ENCODE measurements around the gene IL32.
"Not testable (repeated sequence)": the region's sequence is repeated elsewhere in the genome, so short reads cannot be mapped to it uniquely, and the experiment has no call there.

Gene IL32

DNA sequence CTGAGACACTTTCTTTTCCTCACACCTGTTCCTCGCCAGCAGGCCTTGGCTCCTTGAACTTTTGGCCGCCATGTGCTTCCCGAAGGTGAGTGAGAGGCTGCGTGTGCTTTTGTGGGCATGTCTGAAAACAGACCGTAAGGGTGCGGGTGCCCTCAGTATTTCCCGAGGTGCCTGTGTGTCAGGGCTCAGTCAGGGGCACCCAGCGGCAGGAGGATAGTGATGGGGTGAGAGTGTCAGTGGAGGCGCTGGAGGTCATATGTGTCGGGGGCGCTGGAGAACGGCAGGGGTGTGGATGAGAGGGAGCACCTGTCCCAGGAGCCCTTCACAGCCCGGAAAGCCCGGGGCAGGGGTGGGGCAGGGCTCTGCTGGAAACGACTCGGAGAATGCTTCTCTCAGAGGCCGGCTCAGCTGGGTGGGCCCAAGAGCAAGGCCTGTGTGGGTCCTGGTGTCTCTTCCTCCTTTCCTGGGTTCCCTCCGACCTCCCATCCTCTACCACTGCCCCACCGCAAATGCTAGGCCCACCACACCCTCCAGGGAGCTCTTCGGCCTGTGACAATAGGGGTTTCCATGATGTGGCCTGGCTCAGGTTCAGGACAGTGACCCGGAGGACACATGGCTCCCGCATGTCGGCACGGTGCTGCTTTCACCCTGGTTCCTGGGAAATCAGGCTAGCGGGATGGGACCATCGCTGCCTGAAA, 451 bp downstream of the IL32 start:
- no peak for DNase-seq
- in situ Hi-C loops (cut with HindIII; ENCODE audit: low pct_ligation_motif_present, low sequenced_read_pairs): no loop called here

DNA sequence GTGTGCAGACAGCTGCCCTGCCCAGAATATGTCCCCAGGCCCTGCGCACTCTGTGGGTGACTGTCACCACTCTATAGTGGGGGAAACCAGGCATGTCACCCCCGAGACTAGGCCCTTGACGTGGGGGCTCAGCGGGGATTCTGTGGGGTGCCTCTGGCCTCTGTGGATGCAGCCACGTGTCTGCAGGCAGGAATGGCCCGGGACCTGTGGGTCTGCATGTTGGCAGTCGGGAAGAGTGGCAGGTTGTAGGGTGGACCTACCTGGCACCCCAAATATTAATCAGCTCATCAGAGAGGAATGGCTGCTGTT, 954 bp downstream of the IL32 start:
- H3K27me3 ChIP-seq (replicated peaks): no peaks in the 10 kb centered on the region
- H3K36me3 ChIP-seq (replicated peaks): no peaks in the 10 kb centered on the region
- in situ Hi-C loops (cut with HindIII; ENCODE audit: low pct_ligation_motif_present, low sequenced_read_pairs): no loop called here
- TF ChIP-seq, protein P1, sequence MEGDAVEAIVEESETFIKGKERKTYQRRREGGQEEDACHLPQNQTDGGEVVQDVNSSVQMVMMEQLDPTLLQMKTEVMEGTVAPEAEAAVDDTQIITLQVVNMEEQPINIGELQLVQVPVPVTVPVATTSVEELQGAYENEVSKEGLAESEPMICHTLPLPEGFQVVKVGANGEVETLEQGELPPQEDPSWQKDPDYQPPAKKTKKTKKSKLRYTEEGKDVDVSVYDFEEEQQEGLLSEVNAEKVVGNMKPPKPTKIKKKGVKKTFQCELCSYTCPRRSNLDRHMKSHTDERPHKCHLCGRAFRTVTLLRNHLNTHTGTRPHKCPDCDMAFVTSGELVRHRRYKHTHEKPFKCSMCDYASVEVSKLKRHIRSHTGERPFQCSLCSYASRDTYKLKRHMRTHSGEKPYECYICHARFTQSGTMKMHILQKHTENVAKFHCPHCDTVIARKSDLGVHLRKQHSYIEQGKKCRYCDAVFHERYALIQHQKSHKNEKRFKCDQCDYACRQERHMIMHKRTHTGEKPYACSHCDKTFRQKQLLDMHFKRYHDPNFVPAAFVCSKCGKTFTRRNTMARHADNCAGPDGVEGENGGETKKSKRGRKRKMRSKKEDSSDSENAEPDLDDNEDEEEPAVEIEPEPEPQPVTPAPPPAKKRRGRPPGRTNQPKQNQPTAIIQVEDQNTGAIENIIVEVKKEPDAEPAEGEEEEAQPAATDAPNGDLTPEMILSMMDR (IDR thresholded peaks at IDR 0.05; ENCODE audit: low read depth, low read length, missing control alignments): no peak
- DNase-seq: no peak
- H3K4me3 ChIP-seq (ENCODE audit: low read depth, low read length): no peak overlapping the region
- no peak overlapping the region for H3K27ac ChIP-seq

More for the DNA sequence above, 451 bp downstream of the IL32 start:
- Histone ChIP-seq H3K27me3 (replicated peaks) (no peaks in the 10 kb centered on the region), H3K27ac (peak overlapping the region; percentile 72), H3K4me3 (ENCODE audit: low read depth, low read length) (no peak overlapping the region), H3K36me3 (replicated peaks) (no peaks in the 10 kb centered on the region)
- TF ChIP-seq, protein P1 (IDR thresholded peaks at IDR 0.05; ENCODE audit: low read depth, low read length, missing control alignments): no peak

DNA sequence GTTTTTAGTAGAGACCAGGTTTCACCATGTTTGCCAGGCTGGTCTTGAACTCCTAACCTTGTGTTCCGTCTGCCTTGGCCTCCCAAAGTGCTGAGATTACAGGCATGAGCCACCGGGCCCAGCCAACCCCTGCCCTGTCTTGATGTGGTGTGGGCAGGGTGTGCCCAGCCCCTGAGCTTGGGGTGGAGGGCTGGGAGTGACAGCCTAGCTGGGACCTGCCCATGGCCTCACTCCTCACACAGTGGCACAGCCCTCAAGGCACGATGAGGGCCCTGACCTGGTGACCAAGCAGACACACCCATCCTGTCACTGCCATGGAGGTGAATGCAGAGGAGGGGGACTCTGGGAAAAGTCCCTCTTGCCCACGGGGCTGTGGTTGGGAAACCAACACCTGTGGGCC, 3.0 kb downstream of the IL32 start:
- Histone ChIP-seq H3K4me3 (ENCODE audit: low read depth, low read length) (no peak overlapping the region), H3K27ac (no peak overlapping the region), H3K36me3 (replicated peaks) (no peaks in the 10 kb centered on the region), H3K27me3 (replicated peaks) (no peaks in the 10 kb centered on the region)
- TF ChIP-seq, protein P1 (IDR thresholded peaks at IDR 0.05; ENCODE audit: low read depth, low read length, missing control alignments): no peak
- DNase-seq: no peak
- in situ Hi-C loops (cut with HindIII; ENCODE audit: low pct_ligation_motif_present, low sequenced_read_pairs): no loop called here

DNA sequence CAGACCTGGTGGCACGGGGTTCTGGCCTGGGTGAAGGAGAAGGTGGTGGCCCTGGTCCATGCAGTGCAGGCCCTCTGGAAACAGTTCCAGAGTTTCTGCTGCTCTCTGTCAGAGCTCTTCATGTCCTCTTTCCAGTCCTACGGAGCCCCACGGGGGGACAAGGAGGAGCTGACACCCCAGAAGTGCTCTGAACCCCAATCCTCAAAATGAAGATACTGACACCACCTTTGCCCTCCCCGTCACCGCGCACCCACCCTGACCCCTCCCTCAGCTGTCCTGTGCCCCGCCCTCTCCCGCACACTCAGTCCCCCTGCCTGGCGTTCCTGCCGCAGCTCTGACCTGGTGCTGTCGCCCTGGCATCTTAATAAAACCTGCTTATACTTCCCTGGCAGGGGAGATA, 3.7 kb downstream of the IL32 start:
- H3K36me3 ChIP-seq (replicated peaks); in situ Hi-C loops (cut with HindIII; ENCODE audit: low pct_ligation_motif_present, low sequenced_read_pairs); H3K27me3 ChIP-seq (replicated peaks); DNase-seq; H3K4me3 ChIP-seq (ENCODE audit: low read depth, low read length); H3K27ac ChIP-seq: not testable (repeated sequence)

DNA sequence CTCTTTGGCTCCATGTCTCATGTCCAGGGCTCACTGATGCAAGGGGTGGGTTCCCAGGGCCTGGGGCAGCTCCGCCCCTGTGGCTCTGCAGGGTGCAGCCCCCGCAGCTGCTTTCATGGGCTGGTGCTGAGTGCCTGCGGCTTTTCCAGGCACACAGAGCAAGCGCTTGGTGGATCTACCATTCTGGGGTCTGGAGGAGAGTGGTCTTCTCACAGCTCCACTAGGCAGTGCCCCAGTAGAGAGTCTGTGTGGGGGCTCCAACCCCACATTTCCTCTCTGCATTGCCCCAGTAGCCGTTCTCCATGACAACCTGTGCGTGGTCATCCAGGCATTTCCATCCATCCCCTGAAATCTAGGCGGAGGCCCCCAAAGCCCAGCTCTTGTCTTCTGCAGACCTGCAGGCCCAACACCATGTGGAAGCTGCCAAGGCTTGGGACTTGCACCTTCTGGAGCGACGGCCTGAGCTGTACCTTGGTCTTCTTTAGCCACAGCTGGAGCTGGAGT, 5.2 kb downstream of the IL32 start:
- Histone ChIP-seq H3K27ac (no peak overlapping the region), H3K27me3 (replicated peaks) (no peaks in the 10 kb centered on the region), H3K36me3 (replicated peaks) (no peaks in the 10 kb centered on the region), H3K4me3 (ENCODE audit: low read depth, low read length) (no peak overlapping the region)
- in situ Hi-C loops (cut with HindIII; ENCODE audit: low pct_ligation_motif_present, low sequenced_read_pairs): no loop called here
- TF ChIP-seq, protein P1 (IDR thresholded peaks at IDR 0.05; ENCODE audit: low read depth, low read length, missing control alignments): no peak
- DNase-seq: no peak

DNA sequence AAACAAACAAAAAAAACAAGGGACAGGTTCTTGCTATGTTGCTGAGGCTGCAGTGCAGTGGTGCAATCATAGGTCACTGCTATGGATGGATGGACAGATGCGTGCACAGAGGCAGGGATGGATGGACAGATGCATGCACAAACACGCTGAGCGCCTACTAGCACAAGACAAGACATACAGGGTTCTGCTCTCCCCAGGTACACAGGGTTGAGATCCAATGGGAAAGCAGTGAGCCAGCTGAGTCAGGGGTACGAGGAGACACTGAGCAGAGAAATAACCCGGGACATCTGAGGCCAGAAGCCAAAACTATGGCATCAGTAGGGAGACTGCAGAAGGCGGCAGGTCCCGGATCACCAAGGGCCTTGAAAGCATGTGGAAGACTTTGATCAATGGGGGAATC, 6.2 kb downstream of the IL32 start:
- Histone ChIP-seq H3K36me3 (replicated peaks) (no peaks in the 10 kb centered on the region), H3K4me3 (ENCODE audit: low read depth, low read length) (no peak overlapping the region), H3K27ac (no peak overlapping the region), H3K27me3 (replicated peaks) (no peaks in the 10 kb centered on the region)
- TF ChIP-seq, protein P1 (IDR thresholded peaks at IDR 0.05; ENCODE audit: low read depth, low read length, missing control alignments): no peak
- no peak for DNase-seq
- in situ Hi-C loops (cut with HindIII; ENCODE audit: low pct_ligation_motif_present, low sequenced_read_pairs): no loop called here

DNA sequence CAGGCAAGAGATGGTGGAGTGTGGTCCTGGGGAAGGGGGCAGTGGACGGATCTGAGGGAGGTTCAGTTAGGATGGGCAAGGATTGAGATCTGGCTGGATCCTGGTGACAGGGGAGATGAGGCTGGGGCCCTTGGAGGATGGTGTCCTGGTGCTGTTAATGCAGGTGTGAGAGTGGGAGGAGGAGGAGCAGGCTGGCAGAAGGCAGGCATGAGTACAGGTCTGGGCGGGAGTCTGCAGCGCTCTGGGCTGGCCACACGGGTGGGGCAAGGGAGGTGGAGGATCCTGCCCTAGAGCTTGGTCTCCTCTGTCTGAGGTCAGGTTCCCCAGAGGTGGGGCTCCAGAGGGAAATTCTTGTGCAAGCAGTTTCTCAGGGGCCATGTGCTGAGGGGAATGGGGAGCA, 6.7 kb downstream of the IL32 start:
- in situ Hi-C loops (cut with HindIII; ENCODE audit: low pct_ligation_motif_present, low sequenced_read_pairs); H3K27ac ChIP-seq; DNase-seq: not testable (repeated sequence)

DNA sequence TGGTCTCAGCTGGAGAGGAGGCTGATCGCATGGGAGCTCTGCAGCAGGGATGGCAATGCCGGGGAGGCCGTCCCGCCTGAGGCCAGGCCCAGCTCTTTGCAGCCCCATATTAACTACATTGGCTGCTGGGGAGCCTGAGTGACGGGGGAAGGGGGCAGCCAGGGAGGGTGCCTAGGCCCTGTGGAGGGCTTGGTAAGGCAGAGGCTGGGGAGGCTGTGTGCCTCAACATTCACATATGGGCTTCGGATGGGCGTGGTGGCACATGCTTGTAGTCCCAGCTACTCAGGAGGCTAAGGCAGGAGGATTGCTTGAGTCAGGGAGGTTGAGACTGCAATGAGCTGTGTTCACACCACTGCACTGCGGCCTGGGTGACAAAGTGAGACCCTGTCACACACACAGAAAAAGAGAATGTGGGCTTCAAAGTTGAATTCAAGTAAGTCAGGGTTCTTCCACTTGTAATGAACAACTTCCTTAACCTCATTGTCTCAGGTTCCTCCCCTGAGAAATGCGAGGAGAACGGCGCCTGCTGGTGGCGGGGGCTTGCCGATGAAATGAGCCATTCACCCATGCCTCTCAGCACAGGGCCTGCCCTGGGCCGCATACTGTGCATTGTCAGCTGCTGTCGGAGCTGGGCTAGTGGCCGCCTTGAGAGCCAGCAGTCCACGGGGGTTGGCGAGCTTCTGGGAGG, 7.3 kb downstream of the IL32 start:
- DNase-seq; H3K36me3 ChIP-seq (replicated peaks); H3K4me3 ChIP-seq (ENCODE audit: low read depth, low read length); H3K27me3 ChIP-seq (replicated peaks); H3K27ac ChIP-seq; in situ Hi-C loops (cut with HindIII; ENCODE audit: low pct_ligation_motif_present, low sequenced_read_pairs): not testable (repeated sequence)

More for the DNA sequence above, 6.7 kb downstream of the IL32 start:
- H3K36me3 ChIP-seq (replicated peaks); H3K4me3 ChIP-seq (ENCODE audit: low read depth, low read length); H3K27me3 ChIP-seq (replicated peaks): not testable (repeated sequence)

All from brain microvascular endothelial cell (primary cell).